ENCODE measurements around the gene GADD45B. TPM values are rescaled to one million over a fixed set of nuclear protein-coding genes. Genes with fewer than 3 reads are reported as not detected.

The GADD45B gene
- total RNA-seq, 1 experiment from 2014 or later, result 37.9 TPM

DNA sequence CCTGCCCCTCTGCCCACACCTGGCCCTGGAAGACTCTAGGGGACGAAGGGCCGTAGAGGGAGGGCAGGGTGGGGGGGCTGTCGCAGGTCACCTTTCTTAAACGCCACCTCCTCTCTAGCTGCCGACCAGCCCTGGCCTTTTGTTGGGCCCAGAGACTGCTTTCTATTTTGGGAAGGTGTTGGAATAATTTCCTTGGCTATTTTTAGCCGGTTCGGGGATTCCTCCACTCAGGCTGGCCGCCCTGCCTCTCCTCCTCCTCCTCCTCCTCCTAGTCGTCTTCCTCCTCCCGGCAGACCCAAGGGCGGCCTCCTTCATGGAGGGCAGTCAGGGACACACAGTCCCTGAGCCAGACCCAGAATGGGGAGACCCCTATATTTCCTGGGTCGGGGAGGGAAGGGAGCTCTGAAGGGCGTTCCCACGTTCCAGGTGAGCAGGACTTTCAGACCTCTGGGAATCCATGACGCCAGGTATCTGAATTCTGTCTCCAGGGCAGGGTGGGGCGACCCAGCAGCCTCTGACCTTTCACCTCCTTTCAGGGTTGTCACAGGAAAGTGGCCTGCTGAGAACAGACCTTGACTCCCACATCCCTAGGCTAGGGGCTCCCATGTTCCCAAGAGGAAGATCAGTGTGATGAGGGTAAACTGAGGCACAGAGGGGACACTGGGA lies 19.9 kb downstream of the GADD45B start:
- Histone ChIP-seq H3K4me3 (replicated peaks in 1 of 2; ENCODE audit: low read depth in 1 of 2, low read length in 2 of 2) (peak overlapping the region; percentile 54 to 66), H3K9ac (ENCODE audit: low read length) (peak overlapping the region; percentile 71), H3K79me2 (ENCODE audit: insufficient read depth, low read length) (no peaks in the 10 kb centered on the region), H4K20me1 (ENCODE audit: insufficient read depth) (no peaks in the 10 kb centered on the region), H2AFZ (ENCODE audit: low read depth, low read length, poor library complexity, severe bottlenecking) (peak overlapping the region; percentile 30), H3K9me2 (ENCODE audit: insufficient read depth) (no peaks in the 10 kb centered on the region), H3K9me3 (ENCODE audit: control insufficient read depth in 1 of 2, insufficient read depth in 1 of 2, low read depth in 1 of 2, low read length in 2 of 2) (0 out of 4 replicates have a peak, but pooled peaks cover 0 to 2% of the 10 kb centered on the region in 2 experiments), H3K27ac (ENCODE audit: low read depth, low read length) (peak overlapping the region; percentile 69), H3K4me1 (ENCODE audit: control insufficient read depth in 1 of 2, insufficient read depth in 2 of 2, low read length in 2 of 2) (peaks cover 30 to 69% of the 10 kb centered on the region in 2 experiments), H3K36me3 (ENCODE audit: control insufficient read depth in 1 of 2, insufficient read depth in 2 of 2, low read length in 2 of 2) (no peaks in the 10 kb centered on the region), H3K27me3 (ENCODE audit: insufficient read depth, low read length) (no peaks in the 10 kb centered on the region), H3K4me2 (ENCODE audit: low read length) (peak overlapping the region; percentile 99)
- POLR2A ChIA-PET, result interaction anchor here (1.7 to 4.9 kb wide), 2 partner anchors 8 to 19 kb away, joined by 9 to 46 read pairs; partner anchors contain the start of gene GADD45B
- TF ChIP-seq ZFX (IDR thresholded peaks at IDR 0.05), result no peak
- no peak; the same call in 1 of the 2 replicates for TF ChIP-seq POLR2AphosphoS5 (IDR thresholded peaks at IDR 0.05; ENCODE audit: low read depth, low read length)
- TF ChIP-seq, protein P1, sequence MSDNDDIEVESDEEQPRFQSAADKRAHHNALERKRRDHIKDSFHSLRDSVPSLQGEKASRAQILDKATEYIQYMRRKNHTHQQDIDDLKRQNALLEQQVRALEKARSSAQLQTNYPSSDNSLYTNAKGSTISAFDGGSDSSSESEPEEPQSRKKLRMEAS (IDR thresholded peaks at IDR 0.05), result no peak
- no peak for TF ChIP-seq SRF (IDR thresholded peaks at IDR 0.05; ENCODE audit: low read depth)
- no peak for TF ChIP-seq TCF7L2 (IDR thresholded peaks at IDR 0.05; ENCODE audit: borderline replicate concordance, extremely low read depth, insufficient read depth, insufficient read length)
- no peak for TF ChIP-seq YY1 (IDR thresholded peaks at IDR 0.05; ENCODE audit: extremely low read depth, insufficient replicate concordance, low read depth, low read length)
- no peak for TF ChIP-seq ZNF274 (IDR thresholded peaks at IDR 0.05; ENCODE audit: low read depth, low read length)
- TF ChIP-seq RAD21 (IDR thresholded peaks at IDR 0.05; ENCODE audit: low read depth), result no peak
- no peak for TF ChIP-seq EZH2 (IDR thresholded peaks at IDR 0.05)
- TF ChIP-seq, protein P2, sequence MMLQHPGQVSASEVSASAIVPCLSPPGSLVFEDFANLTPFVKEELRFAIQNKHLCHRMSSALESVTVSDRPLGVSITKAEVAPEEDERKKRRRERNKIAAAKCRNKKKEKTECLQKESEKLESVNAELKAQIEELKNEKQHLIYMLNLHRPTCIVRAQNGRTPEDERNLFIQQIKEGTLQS (IDR thresholded peaks at IDR 0.05), result no peak
- TF ChIP-seq, protein P3, sequence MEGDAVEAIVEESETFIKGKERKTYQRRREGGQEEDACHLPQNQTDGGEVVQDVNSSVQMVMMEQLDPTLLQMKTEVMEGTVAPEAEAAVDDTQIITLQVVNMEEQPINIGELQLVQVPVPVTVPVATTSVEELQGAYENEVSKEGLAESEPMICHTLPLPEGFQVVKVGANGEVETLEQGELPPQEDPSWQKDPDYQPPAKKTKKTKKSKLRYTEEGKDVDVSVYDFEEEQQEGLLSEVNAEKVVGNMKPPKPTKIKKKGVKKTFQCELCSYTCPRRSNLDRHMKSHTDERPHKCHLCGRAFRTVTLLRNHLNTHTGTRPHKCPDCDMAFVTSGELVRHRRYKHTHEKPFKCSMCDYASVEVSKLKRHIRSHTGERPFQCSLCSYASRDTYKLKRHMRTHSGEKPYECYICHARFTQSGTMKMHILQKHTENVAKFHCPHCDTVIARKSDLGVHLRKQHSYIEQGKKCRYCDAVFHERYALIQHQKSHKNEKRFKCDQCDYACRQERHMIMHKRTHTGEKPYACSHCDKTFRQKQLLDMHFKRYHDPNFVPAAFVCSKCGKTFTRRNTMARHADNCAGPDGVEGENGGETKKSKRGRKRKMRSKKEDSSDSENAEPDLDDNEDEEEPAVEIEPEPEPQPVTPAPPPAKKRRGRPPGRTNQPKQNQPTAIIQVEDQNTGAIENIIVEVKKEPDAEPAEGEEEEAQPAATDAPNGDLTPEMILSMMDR (IDR thresholded peaks at IDR 0.05 in 2 of 3, conservative IDR thresholded peaks at IDR 0.05 in 1 of 3; ENCODE audit: borderline replicate concordance in 1 of 3, insufficient read depth in 1 of 3, low read depth in 2 of 3, low read length in 2 of 3), result no peak
- no peak for TF ChIP-seq POLR2A (IDR thresholded peaks at IDR 0.05; ENCODE audit: borderline replicate concordance, extremely low read depth, insufficient read depth, insufficient read length)
- TF ChIP-seq, protein P4, sequence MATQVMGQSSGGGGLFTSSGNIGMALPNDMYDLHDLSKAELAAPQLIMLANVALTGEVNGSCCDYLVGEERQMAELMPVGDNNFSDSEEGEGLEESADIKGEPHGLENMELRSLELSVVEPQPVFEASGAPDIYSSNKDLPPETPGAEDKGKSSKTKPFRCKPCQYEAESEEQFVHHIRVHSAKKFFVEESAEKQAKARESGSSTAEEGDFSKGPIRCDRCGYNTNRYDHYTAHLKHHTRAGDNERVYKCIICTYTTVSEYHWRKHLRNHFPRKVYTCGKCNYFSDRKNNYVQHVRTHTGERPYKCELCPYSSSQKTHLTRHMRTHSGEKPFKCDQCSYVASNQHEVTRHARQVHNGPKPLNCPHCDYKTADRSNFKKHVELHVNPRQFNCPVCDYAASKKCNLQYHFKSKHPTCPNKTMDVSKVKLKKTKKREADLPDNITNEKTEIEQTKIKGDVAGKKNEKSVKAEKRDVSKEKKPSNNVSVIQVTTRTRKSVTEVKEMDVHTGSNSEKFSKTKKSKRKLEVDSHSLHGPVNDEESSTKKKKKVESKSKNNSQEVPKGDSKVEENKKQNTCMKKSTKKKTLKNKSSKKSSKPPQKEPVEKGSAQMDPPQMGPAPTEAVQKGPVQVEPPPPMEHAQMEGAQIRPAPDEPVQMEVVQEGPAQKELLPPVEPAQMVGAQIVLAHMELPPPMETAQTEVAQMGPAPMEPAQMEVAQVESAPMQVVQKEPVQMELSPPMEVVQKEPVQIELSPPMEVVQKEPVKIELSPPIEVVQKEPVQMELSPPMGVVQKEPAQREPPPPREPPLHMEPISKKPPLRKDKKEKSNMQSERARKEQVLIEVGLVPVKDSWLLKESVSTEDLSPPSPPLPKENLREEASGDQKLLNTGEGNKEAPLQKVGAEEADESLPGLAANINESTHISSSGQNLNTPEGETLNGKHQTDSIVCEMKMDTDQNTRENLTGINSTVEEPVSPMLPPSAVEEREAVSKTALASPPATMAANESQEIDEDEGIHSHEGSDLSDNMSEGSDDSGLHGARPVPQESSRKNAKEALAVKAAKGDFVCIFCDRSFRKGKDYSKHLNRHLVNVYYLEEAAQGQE (IDR thresholded peaks at IDR 0.05; ENCODE audit: low read depth), result no peak
- no peak for TF ChIP-seq SIN3A (IDR thresholded peaks at IDR 0.05; ENCODE audit: low read depth)
- TF ChIP-seq CBX3 (IDR thresholded peaks at IDR 0.05; ENCODE audit: low read depth), result no peak
- TF ChIP-seq ELF1 (IDR thresholded peaks at IDR 0.05; ENCODE audit: borderline replicate concordance, low read depth), result no peak
- TF ChIP-seq CEBPB (IDR thresholded peaks at IDR 0.05; ENCODE audit: low read depth), result no peak
- TF ChIP-seq EGR1 (IDR thresholded peaks at IDR 0.05; ENCODE audit: low read depth), result no peak
- TF ChIP-seq JUND (IDR thresholded peaks at IDR 0.05), result no peak
- CTCF ChIA-PET, result interaction anchor here (1.4 to 2.6 kb wide), 2 partner anchors 8 to 84 kb away, joined by 7 read pairs; no protein-coding TSS in a partner anchor
- RAD21 ChIA-PET (ENCODE audit: low non-redundant PET in 1 of 2, low total read pairs in 2 of 2, uncharacterized antibody in 2 of 2, unreplicated experiment in 2 of 2), result no interaction called here
- DNase-seq (ENCODE audit: low read depth, low spot score) (no peak), ATAC-seq (peak; percentile 52)
- intact Hi-C loops (cut with micrococcal nuclease), result no loop called here
- TSS peak; percentile 60 for BruUV-seq (replicated peaks)

Measured in HCT116 (cell line).